Lung (tissue), 12 donors: ENCODE data around the gene ANO9. TPM values are rescaled to one million over a fixed set of nuclear protein-coding genes. Genes with fewer than 3 reads are reported as not detected.

Experiments used
- ATAC-seq: fragments of 200-7000 bp; cut with Tn5 transposase; one replicate; pipeline ENCODE4 v1.9.1; 2020; ENCODE audit warnings: moderate number of reproducible peaks; ENCODE audit not compliant: insufficient read depth, low FRiP score
- DNase-seq, 3 donors: peaks; one replicate each; pipeline ENCODE4 v3.0.0-alpha.2; 2013 to 2017
- H3K27ac ChIP-seq, 2 donors: one replicate each; pipeline ENCODE4 v1.5.1; 2013; ENCODE audit warnings: mild to moderate bottlenecking in 2 of 2, moderate library complexity in 2 of 2, control low read depth in 1 of 2, inconsistent platforms in 1 of 2, low read depth in 1 of 2, low read length in 1 of 2
- H3K27me3 ChIP-seq, 3 donors: one replicate each; pipeline ENCODE4 v1.5.1; 2013; ENCODE audit warnings: low read length in 2 of 3; ENCODE audit not compliant: control insufficient read depth in 3 of 3, insufficient read depth in 3 of 3
- H3K36me3 ChIP-seq, 4 donors: one replicate each; pipeline ENCODE4 v1.5.1; 2013; ENCODE audit warnings: low read length in 4 of 4, mild to moderate bottlenecking in 1 of 4, moderate library complexity in 1 of 4; ENCODE audit not compliant: control insufficient read depth in 4 of 4, insufficient read depth in 4 of 4
- H3K4me1 ChIP-seq, 5 donors: one replicate each; pipeline ENCODE4 v1.5.1; 2013; ENCODE audit warnings: low read length in 5 of 5, mild to moderate bottlenecking in 2 of 5, moderate library complexity in 1 of 5; ENCODE audit not compliant: control insufficient read depth in 5 of 5, insufficient read depth in 5 of 5
- H3K4me3 ChIP-seq: one replicate; pipeline ENCODE4 v1.5.1; 2013; ENCODE audit warnings: mild to moderate bottlenecking, control low read depth, moderate library complexity
- H3K9ac ChIP-seq, 2 donors: one replicate each; pipeline ENCODE4 v1.5.1; 2013; ENCODE audit warnings: low read length in 2 of 2, control low read depth in 1 of 2; ENCODE audit not compliant: insufficient read depth in 1 of 2
- H3K9me3 ChIP-seq, 4 donors: one replicate each; pipeline ENCODE4 v1.5.1; 2013; ENCODE audit warnings: low read length in 3 of 4, mild to moderate bottlenecking in 1 of 4, moderate library complexity in 1 of 4; ENCODE audit not compliant: control insufficient read depth in 4 of 4, insufficient read depth in 3 of 4
- WGBS, 2 donors: extraction: QIAGEN DNeasy Blood & Tissue Kit; methylation state at CpG; one replicate each; pipeline ENCODE4 v1.1.7; 2013; 5-methylcytosine and 5-hydroxymethylcytosine counted together
- polyA plus RNA-seq, 2 donors: library from polyadenylated mRNA; stranded (reverse); fragments of 200-250 nt; gene quantifications; one replicate each; pipeline ENCODE4 v1.2.1, GENCODE V29; 2013
- total RNA-seq, 2 donors: library from RNA; depleted of rRNA in 1 of 2; stranded (reverse); fragments of >200 nt in 1 of 2; gene quantifications; one replicate each; pipeline ENCODE4 v1.2.1, GENCODE V29; 2014 to 2021
- TF ChIP-seq, protein P1 (sequence below): IDR thresholded peaks from 2 replicates; pipeline ENCODE4 v1.5.1; 2012; ENCODE audit warnings: mild to moderate bottlenecking; ENCODE audit errors: control extremely low read depth, extremely low read depth
- donor health status: control.
- donor health status: control.
- donor health status: Bipolar disorder and iron deficiency.
- donor health status: healthy.
- donor health status: DM: yes; HTN: yes; CAD: no.

Gene ANO9
- total and polyA plus RNA-seq, 4 donors, result 5.8 to 18.6 (median 13.2) TPM

- no peak for ATAC-seq
- TF ChIP-seq, protein P1, sequence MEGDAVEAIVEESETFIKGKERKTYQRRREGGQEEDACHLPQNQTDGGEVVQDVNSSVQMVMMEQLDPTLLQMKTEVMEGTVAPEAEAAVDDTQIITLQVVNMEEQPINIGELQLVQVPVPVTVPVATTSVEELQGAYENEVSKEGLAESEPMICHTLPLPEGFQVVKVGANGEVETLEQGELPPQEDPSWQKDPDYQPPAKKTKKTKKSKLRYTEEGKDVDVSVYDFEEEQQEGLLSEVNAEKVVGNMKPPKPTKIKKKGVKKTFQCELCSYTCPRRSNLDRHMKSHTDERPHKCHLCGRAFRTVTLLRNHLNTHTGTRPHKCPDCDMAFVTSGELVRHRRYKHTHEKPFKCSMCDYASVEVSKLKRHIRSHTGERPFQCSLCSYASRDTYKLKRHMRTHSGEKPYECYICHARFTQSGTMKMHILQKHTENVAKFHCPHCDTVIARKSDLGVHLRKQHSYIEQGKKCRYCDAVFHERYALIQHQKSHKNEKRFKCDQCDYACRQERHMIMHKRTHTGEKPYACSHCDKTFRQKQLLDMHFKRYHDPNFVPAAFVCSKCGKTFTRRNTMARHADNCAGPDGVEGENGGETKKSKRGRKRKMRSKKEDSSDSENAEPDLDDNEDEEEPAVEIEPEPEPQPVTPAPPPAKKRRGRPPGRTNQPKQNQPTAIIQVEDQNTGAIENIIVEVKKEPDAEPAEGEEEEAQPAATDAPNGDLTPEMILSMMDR, result no peak
- Histone ChIP-seq H3K36me3 (peaks cover 0 to 30% (median 9%) of the 10 kb centered on the region in 4 donors), H3K4me1 (no peaks in the 10 kb centered on the region), H3K27me3 (no peaks in the 10 kb centered on the region), H3K27ac (no peak overlapping the region), H3K9me3 (no peaks in the 10 kb centered on the region), H3K9ac (no peak overlapping the region), H3K4me3 (no peak overlapping the region)
- WGBS, 2 donors, result 91 to 94% methylated on average over 19 of the region's 19 CpGs
- no peak for DNase-seq
These were observed 46.8 kb upstream of the ANO9 start for GRCh38 chr11:488579-488978.

DNA sequence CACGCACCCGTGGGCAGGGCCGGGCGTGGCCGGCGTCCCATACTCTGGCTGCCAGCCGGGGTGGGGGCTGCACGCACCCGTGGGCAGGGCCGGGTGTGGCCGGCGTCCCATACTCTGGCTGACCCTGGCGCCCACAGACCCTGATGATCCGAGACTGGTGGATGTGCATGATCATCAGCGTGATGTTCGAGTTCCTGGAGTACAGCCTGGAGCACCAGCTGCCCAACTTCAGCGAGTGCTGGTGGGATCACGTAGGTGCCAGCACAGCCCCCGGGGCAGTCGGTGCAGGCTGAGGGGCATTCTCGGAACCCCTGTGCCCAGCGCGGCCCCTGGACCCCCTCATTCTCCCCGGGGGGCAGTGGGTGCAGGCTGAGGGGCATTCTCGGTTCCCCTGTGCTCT lies 46.3 kb upstream of the ANO9 start:
- H3K36me3 ChIP-seq, result peaks cover 0 to 28% (median 8%) of the 10 kb centered on the region in 4 donors
- WGBS, 2 donors, result 82 to 93% methylated on average over 25 of the region's 25 CpGs
- DNase-seq, result peak in 1 of 3 donors; percentile 6
- no peak for ATAC-seq
- H3K4me1 ChIP-seq, result no peaks in the 10 kb centered on the region
- TF ChIP-seq, protein P1, result no peak
- H3K4me3 ChIP-seq, result no peak overlapping the region
- H3K27ac ChIP-seq, result no peak overlapping the region
- no peak overlapping the region for H3K9ac ChIP-seq
- no peaks in the 10 kb centered on the region for H3K27me3 ChIP-seq
- H3K9me3 ChIP-seq, result no peaks in the 10 kb centered on the region

DNA sequence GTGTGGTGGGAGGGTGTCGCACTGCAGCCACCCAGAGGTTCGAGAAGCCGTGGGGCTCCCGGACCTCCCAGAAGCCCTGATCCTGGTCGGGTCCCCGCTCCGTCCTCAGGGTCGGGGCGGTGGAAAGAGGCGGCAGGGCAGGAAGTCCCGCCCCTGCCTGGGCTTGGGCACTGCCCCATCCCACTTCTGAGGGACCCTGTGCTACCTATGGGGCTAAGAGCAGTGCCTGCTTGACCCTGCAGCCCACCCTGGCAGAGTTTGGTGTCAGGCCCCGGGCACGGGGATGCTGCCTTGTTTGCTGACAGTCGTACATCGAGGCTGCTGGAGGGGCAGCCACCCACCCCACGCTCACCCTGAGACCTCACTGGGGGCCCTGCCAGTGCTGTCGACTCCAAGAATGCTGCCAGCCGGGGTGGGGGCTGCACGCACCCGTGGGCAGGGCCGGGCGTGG lies 45.8 kb upstream of the ANO9 start:
- no peaks in the 10 kb centered on the region for H3K27me3 ChIP-seq
- TF ChIP-seq, protein P1, result no peak
- H3K9me3 ChIP-seq, result no peaks in the 10 kb centered on the region
- ATAC-seq (no peak), DNase-seq (peak in 1 of 3 donors; percentile 6)
- no peak overlapping the region for H3K4me3 ChIP-seq
- WGBS, 2 donors, result 85 to 88% methylated on average over 22 of the region's 22 CpGs
- H3K4me1 ChIP-seq, result no peaks in the 10 kb centered on the region
- H3K9ac ChIP-seq, result no peak overlapping the region
- H3K36me3 ChIP-seq, result peaks cover 0 to 25% (median 8%) of the 10 kb centered on the region in 4 donors
- H3K27ac ChIP-seq, result no peak overlapping the region

DNA sequence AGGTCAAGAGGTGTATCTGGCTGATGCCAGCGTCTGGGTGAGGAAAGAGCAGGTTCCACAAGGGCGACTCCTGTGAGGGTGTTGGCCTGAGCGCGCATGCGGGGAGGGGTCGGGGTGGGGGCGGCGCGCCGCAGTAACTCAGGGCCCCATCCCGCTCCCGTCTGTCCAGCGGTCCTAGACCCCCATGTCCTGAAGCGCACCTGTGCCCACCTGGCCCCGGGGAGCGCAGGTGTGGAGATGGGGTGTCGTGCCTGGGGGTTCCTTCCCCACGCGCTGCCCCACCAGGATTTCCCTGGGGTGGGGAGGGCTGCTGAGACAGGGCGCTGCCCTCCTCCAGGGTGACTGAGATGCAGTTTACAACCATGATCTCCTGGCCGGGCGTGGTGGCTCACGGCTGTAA lies 44.4 kb upstream of the ANO9 start:
- no peaks in the 10 kb centered on the region for H3K9me3 ChIP-seq
- no peak overlapping the region for H3K27ac ChIP-seq
- DNase-seq, result no peak
- H3K4me3 ChIP-seq, result no peak overlapping the region
- TF ChIP-seq, protein P1, result no peak
- H3K4me1 ChIP-seq, result no peaks in the 10 kb centered on the region
- WGBS, 2 donors, result 97% methylated on average over 23 of the region's 23 CpGs
- H3K27me3 ChIP-seq, result no peaks in the 10 kb centered on the region
- H3K9ac ChIP-seq, result no peak overlapping the region
- no peak for ATAC-seq
- H3K36me3 ChIP-seq, result peaks cover 0 to 22% (median 8%) of the 10 kb centered on the region in 4 donors
